Measurements from ENCODE around the gene CERS6.

Gene CERS6

GRCh38 chr2:168702579-168702978 is 246.5 kb downstream of the CERS6 start:
- DNase-seq (ENCODE audit: low read depth): no peak

GRCh38 chr2:168703926-168704325 is 247.9 kb downstream of the CERS6 start:
- DNase-seq (ENCODE audit: low read depth): no peak

- DNase-seq (ENCODE audit: low read depth): peak; percentile 47
These were observed 249.7 kb downstream of the CERS6 start for GRCh38 chr2:168705534-168706470.

- DNase-seq (ENCODE audit: low read depth): no peak
These were observed 250.7 kb downstream of the CERS6 start for GRCh38 chr2:168706806-168707205.

- no peak for DNase-seq (ENCODE audit: low read depth)
These were observed 252.0 kb downstream of the CERS6 start for GRCh38 chr2:168708080-168708479.

- no peak for DNase-seq (ENCODE audit: low read depth)
These were observed 254.8 kb downstream of the CERS6 start for GRCh38 chr2:168710754-168711467.

- DNase-seq (ENCODE audit: low read depth): no peak
These were observed 256.0 kb downstream of the CERS6 start for GRCh38 chr2:168712053-168712452.

- no peak for DNase-seq (ENCODE audit: low read depth)
These were observed 257.3 kb downstream of the CERS6 start for GRCh38 chr2:168713325-168713724.

GRCh38 chr2:168715849-168716248 is 259.8 kb downstream of the CERS6 start:
- DNase-seq (ENCODE audit: low read depth): no peak

- DNase-seq (ENCODE audit: low read depth): no peak
These were observed 260.8 kb downstream of the CERS6 start for GRCh38 chr2:168716839-168717238.

- no peak for DNase-seq (ENCODE audit: low read depth)
These were observed 261.9 kb downstream of the CERS6 start for GRCh38 chr2:168717790-168718502.

GRCh38 chr2:168718622-168719021 is 262.6 kb downstream of the CERS6 start:
- DNase-seq (ENCODE audit: low read depth): no peak

GRCh38 chr2:168719446-168719845 is 263.4 kb downstream of the CERS6 start:
- DNase-seq (ENCODE audit: low read depth): no peak

GRCh38 chr2:168722592-168722991 is 266.5 kb downstream of the CERS6 start:
- DNase-seq (ENCODE audit: low read depth): peak; percentile 63

GRCh38 chr2:168723275-168723899 is 267.3 kb downstream of the CERS6 start:
- no peak for DNase-seq (ENCODE audit: low read depth)

GRCh38 chr2:168726375-168726774 is 270.3 kb downstream of the CERS6 start:
- DNase-seq (ENCODE audit: low read depth): no peak

GRCh38 chr2:168727904-168728470 is 271.9 kb downstream of the CERS6 start:
- DNase-seq (ENCODE audit: low read depth): no peak

GRCh38 chr2:168729455-168729854 is 273.4 kb downstream of the CERS6 start:
- no peak for DNase-seq (ENCODE audit: low read depth)

- no peak for DNase-seq (ENCODE audit: low read depth)
These were observed 274.3 kb downstream of the CERS6 start for GRCh38 chr2:168730344-168730743.

- no peak for DNase-seq (ENCODE audit: low read depth)
These were observed 274.9 kb downstream of the CERS6 start for GRCh38 chr2:168731002-168731401.

- no peak for DNase-seq (ENCODE audit: low read depth)
These were observed 275.5 kb downstream of the CERS6 start for GRCh38 chr2:168731616-168732015.

- no peak for DNase-seq (ENCODE audit: low read depth)
These were observed 276.0 kb downstream of the CERS6 start for GRCh38 chr2:168732100-168732499.

All from iris pigment epithelial cell (primary cell).